GM20431 (cell line): Measurements from ENCODE around the gene APCDD1L.

Experiments used
- in situ Hi-C: fragments of 300-500 bp; cut with MseI, MboI; formaldehyde crosslinking; loops from one replicate; pipeline ENCODE4 v1.15.0; 2020; ENCODE audit warnings: low sequenced_read_pairs; ENCODE audit not compliant: unreplicated experiment

Gene APCDD1L

GRCh38 chr20:58494923-58495622, 20.1 kb downstream of the APCDD1L start:
- in situ Hi-C loops: no loop called here

DNA sequence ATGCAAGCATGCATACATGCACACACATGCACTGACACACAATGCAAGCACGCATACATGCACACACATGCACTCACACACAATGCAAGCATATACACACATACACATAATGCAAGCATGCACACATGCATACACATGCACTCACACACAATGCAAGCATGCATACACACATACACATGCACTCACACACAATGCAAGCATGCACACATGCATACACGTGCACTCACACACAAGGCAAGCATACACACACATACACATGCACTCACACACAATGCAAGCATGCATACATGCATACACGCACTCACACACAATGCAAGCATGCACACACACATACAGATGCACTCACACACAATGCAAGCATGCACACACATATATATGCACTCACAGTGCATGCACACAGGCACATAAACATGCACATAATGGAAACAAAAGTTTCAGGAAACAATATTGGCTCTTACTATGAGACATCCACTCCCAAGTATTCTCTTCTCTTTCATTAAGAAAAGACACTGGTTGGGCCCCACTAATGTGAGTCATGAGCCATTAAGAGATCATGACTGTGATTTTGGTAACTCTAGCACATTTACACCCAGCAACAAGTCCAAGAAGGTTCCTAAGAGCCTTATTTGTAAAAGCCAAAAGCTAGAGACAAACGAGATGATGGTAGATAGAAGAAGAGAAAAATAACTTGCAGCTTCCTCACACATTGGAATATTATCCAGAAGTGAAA, 22.2 kb downstream of the APCDD1L start:
- in situ Hi-C loops: no loop called here

DNA sequence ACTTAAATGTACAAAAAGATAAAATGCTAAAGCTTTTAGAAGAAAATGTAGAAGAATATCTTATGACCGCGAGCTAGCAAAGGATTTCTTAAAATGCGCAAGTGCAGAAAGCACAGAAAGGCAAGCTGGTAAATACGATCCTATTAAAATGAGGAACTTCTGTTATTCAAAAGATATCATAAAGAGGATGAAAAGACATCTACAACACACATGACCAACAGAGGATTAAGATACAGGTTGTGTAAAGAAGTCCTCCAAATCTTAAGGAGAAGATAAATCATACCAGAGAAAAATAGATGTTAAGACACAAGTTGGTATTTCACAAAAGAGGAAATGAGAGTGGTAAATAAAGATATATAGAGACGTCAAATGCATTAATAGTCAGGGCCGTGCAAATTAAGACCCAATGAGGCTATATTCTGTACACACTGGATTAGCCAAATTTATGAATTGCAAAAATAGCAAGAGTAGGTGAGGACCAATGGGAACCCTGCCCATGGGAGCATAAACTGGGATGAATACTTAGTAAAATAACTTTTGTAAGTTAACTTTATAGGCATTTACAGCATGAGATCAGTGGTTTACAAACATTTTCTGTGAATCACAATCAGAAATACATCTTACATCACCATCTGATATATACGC, 23.0 kb downstream of the APCDD1L start:
- in situ Hi-C loops: no loop called here

DNA sequence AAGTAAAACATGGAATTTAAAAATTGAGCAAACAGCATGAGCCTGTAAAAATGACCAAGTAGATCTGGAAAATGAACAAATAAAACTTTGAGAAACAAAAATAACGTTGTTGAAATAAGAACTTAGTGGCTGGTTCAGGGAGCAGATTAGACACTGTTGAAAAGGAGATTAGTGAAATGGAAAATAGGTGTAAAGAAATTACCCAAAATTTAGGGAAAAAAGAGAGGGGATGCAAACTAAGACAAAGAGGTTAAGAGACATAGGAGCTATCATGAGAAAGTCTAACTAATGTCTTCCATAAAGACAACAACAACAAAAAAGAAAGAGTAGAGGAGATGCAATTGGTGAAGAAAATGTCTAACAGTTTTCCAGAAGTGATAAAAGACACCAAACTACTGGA, 29.0 kb downstream of the APCDD1L start:
- in situ Hi-C loops: no loop called here

GRCh38 chr20:58485393-58485792, 29.8 kb downstream of the APCDD1L start:
- in situ Hi-C loops: no loop called here

DNA sequence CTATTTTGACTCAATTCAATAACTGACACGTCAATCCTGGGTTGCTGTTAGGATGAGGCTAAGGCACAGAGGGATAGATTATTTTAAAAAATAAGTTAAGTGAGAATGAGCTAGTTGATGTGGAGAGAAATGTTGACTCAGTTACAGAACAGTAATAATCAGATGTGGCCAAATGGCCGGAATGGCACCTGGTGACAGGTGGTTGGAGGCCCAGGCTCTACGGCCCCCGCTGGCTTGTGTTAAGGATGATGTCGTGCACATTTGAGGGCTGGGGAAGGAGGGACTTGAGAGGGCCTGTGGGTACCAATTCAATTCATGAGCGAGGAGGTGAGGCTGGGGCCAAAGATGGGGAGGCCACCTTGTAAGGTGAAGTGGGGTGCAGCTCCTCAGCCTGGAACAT, 31.7 kb downstream of the APCDD1L start:
- in situ Hi-C loops: no loop called here

GRCh38 chr20:58483051-58483450, 32.1 kb downstream of the APCDD1L start:
- in situ Hi-C loops: no loop called here

- in situ Hi-C loops: no loop called here
Measured at GRCh38 chr20:58482416-58482815, 32.8 kb downstream of the APCDD1L start.

DNA sequence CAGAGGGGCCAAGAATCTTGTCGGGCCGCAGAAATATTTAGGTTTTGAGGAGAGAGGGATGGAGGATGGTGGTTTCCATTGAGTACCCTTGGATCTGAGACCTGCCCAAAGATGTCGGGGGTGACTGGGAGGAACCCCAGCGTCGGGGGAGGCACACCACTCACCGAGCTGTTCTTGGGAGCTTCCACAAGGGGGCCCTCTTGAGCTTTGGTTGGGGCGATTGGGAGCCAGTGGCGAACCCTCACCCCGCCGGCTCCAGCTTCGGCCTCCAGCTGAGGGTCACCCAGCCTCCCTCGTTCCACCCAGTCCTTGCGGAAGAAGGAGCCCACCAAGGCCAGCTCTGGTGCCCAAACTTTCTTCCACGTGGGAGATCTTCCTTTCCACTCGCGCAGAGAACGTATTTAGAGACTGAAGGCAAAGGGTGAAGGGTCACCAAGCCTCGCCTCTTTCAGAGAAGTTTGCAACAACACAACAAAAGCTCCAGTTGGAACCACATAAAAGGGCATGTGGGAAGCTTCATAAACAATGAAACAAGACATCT, 33.6 kb downstream of the APCDD1L start:
- in situ Hi-C loops: no loop called here

GRCh38 chr20:58480551-58481336, 34.5 kb downstream of the APCDD1L start:
- in situ Hi-C loops: no loop called here

DNA sequence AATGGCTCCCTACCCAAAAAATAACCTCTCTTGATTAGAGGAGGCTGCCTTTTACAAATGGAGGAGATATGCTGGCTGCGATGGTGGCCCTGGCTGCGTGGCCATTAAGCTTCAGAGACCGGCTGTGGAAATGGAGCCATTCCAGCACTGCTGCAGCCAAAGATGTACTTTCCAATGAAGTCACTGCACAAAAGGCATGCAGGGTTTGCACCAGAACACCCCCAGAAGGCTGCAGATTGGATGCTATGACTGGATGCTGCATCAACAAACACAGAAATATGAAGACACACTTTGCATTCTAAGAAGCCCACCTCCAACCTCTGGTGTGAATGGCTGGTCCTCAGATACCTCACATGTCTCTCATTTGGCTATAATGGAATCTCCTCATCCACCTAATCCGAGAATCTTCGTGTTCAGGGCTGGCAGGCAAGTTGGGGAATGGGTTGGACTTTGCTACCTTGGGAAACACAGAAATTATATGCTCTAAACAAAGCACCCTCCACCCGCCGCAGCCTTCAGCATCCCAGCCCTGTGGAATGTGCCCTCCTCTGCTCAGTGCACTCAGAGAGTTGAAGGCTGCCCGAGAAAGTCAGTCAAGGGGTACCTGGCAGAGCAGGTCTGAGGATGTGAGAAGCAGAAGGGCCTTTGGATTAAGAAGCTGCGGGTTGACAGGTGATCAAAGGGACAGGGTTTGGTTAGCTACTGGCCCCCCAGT, 35.3 kb downstream of the APCDD1L start:
- in situ Hi-C loops: no loop called here

DNA sequence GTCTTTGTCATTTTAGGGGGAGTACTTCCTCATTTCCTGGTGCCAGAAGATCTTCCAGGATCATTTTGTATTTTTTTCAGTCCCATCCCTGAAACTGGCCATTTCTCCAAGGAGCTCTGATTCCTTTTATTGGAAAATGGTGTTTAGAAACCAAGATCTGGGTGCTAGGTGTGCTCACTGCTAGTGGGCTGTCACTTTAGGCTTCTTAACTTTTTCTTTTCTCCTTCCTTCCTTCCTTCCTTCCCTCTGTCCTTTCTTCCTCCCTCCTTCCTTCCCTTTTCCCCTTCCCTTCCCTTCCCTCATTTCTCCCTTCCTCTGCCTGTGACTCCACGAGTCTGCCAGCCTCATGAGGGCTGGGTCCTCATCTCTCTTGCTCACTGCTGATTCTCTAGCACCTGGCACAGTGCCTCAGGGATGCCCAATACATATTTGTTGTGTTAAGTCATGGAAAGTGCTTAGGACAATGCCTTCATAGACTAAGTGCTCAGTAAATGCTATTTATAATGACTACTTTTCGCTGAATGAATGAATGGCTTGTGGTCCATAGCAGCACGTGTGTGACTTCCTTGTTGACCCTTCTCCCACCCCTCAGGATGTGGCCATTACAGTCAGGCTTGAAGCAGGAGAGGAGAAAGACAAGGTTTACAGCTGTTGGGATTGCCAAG, 36.9 kb downstream of the APCDD1L start:
- in situ Hi-C loops: no loop called here

DNA sequence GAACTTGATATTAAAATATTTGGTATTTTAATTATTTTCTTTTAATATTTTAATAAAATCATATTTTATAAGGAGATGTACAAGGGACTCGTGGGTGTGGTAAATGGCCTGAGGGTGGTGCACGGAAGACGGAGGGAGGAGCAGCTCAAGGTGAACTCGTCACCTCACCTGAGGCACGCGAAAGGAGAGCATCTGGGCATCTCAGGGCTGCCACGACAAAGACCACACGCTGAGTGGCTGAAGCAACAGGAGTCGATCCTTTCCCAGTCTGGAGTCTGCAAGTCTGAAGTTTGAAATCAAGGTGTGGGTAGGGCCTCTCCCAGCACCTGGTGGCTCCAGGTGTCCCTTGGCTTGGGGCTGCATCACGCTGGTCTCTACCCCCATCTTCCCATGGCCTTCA, 39.7 kb downstream of the APCDD1L start:
- in situ Hi-C loops: no loop called here

DNA sequence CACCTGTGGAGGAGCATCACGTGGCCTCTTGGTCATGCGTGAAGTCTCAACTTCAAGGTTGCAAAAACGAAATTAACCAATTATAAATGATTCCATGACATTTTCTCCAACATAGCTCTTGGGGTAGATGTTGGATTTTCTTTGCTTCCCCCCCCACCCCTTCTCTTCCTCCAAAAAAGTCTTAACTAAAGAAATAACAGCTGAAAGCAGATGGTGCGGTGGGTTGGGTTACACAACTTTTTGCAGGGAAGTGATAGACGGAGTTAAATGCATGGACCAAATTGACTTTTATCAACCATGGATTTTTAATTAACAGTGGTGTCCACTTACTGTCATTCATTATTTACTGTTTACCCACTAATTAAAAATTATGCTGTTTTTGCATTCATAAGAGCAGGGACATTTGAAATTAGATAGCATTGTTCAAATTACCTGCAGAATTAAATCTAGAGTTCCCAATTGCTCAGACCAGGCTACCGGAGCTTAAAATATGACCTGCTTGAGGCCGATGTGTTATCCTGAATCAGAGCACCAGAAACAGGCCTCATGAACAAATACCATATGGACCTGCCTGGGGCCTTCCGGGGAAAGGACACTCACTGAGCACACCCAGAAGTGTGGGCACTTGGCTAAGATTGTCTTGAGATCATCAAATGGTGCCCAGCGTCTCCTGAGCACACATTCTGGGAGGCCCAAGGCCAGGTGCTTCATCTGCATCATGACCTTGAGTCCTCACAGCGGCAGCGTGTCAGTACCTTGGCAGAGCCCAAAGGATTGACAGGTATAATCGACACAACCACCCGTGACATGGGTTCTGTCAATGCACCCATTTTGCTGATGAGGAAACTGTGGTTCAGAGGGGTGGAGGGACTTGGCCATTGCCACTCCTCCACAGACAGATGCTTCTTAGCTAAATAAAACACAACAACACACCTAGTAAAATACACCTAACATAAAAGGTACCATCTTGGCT, 41.5 kb downstream of the APCDD1L start:
- in situ Hi-C loops: no loop called here

DNA sequence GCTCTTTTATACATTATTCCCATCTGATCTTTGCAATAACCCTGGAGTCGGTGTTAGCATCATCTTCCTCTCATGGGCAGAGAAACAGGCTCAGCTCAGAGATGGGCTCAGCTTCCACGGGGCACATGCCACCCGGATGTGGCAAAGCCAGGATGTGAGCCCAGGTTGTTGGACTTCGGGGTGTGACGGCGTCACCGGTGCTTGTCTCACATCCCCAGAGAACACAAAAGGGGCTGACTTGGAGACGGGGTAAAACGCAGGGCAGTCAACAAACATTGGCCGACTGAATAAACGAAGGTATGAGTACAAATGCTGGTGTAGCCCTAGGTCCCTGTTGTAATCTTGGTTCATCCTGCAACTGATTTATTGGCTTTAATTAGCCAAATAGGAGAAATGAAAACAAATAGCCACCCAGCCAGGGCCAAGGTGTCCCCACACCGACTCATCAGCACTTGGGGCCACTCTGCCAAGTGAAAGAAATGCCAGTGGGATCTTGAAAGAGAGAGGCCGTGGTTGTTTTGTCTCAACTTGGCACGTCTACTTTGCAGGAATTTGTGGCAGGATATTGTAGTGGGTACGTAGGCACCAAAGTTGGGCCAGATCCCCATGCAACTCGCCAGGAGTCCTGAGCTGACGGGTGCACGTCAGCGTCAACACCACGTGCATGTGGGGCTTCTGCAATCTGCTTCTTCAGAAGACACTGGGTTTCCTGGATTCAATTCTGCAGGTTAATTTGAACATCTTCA, 42.8 kb downstream of the APCDD1L start:
- in situ Hi-C loops: no loop called here

DNA sequence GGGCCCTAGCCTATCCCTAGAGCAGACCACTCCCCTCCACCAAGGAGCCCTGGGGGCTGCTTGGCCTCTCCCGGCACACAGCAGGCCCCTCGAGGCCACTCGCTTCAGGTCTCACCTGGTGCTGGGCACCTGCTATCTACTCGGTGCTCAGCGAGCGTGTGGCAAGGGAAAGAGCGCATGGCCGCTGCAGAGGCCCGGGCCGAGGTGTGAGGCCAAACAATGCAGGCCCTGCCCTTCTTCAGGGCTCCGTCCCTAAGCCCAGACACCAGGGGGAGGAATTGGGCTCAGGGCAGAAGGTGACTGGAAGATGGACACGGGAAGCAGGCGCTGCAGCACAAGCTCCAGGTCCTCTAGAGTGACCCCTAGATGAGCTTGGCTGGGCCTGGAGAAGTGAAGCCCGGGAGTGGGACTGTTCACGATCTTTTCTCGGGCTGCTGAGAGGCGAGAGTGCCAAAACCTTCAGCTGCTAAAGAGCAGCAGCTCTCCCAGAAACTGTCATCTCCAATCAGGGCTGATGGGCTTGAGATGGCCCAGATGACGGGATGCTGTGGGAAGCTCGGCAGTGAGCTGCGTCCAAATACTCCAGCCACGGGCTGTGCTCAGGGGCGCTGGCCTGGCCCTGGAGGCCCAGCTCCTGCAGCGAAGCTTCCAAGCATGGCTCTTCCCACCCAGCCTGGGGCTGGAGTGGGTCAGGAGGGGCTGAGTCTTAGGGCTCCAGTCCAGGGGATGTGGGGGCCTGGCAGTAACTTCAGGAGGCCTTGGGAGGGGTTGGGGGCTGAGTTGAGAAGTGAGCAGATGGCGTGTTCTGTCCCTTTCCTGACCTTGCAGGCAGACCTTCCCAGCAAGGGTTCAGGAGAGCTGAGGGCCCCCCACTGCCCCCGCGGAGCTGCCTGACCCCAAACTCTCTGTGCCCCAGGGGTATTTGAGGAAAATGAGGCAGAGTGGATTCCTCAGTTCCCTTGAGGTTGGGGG, 43.7 kb downstream of the APCDD1L start:
- in situ Hi-C loops: no loop called here
